Tibial nerve (tissue), 4 donors: ENCODE results near the gene KRTAP5-4.
"Not testable (repeated sequence)": the region's sequence is repeated elsewhere in the genome, so short reads cannot be mapped to it uniquely, and the experiment has no call there.

Source experiments
- EP300 ChIP-seq, 2 donors: sonication (generic); formaldehyde crosslinking; IDR thresholded peaks; one replicate each; pipeline ENCODE4 v1.6.1; 2017; ENCODE audit warnings: antibody characterized with exemption in 2 of 2, mild to moderate bottlenecking in 1 of 2
- POLR2A ChIP-seq, 2 donors: fragments of 450-650 bp; IDR thresholded peaks; one replicate each; pipeline ENCODE4 v1.6.1; 2017; ENCODE audit warnings: antibody characterized with exemption in 2 of 2, mild to moderate bottlenecking in 2 of 2, moderate library complexity in 2 of 2
- TF ChIP-seq, protein P1 (sequence below), 5 experiments: fragments of 200-600 bp in 3 of 5; fragments of 450-650 bp in 2 of 5; sonication (generic) in 3 of 5; IDR thresholded peaks; one replicate each; pipeline ENCODE4 v1.5.1; 2016 to 2019; ENCODE audit warnings: antibody characterized with exemption in 5 of 5, mild to moderate bottlenecking in 3 of 5, moderate library complexity in 2 of 5

DNA sequence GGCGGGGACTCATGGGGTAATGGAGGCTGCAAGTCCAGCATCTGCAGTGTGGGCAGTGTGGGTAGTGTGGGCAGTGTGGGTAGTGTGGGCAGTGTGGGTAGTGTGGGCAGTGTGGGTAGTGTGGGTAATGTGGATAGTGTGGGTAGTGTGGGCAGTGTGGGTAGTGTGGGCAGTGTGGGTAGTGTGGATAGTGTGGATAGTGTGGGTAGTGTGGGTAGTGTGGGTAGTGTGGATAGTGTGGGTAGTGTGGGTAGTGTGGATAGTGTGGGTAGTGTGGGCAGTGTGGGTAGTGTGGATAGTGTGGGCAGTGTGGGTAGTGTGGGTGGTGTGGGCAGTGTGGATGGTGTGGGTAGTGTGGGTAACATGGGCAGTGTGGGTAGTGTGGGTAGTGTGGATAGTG is 48.5 kb upstream of the KRTAP5-4 start:
- not testable (repeated sequence) for TF ChIP-seq POLR2A, EP300 (IDR thresholded peaks at IDR 0.05)
- TF ChIP-seq, protein P1, sequence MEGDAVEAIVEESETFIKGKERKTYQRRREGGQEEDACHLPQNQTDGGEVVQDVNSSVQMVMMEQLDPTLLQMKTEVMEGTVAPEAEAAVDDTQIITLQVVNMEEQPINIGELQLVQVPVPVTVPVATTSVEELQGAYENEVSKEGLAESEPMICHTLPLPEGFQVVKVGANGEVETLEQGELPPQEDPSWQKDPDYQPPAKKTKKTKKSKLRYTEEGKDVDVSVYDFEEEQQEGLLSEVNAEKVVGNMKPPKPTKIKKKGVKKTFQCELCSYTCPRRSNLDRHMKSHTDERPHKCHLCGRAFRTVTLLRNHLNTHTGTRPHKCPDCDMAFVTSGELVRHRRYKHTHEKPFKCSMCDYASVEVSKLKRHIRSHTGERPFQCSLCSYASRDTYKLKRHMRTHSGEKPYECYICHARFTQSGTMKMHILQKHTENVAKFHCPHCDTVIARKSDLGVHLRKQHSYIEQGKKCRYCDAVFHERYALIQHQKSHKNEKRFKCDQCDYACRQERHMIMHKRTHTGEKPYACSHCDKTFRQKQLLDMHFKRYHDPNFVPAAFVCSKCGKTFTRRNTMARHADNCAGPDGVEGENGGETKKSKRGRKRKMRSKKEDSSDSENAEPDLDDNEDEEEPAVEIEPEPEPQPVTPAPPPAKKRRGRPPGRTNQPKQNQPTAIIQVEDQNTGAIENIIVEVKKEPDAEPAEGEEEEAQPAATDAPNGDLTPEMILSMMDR (IDR thresholded peaks at IDR 0.05), result not testable (repeated sequence)
